NCI-H82 (cell line): Measurements from ENCODE around the gene RAC3.

Experiments
- DNase-seq: peaks from one replicate; lab custom pipeline; 2025; lab: John Stamatoyannopoulos, UW

Gene RAC3

DNA sequence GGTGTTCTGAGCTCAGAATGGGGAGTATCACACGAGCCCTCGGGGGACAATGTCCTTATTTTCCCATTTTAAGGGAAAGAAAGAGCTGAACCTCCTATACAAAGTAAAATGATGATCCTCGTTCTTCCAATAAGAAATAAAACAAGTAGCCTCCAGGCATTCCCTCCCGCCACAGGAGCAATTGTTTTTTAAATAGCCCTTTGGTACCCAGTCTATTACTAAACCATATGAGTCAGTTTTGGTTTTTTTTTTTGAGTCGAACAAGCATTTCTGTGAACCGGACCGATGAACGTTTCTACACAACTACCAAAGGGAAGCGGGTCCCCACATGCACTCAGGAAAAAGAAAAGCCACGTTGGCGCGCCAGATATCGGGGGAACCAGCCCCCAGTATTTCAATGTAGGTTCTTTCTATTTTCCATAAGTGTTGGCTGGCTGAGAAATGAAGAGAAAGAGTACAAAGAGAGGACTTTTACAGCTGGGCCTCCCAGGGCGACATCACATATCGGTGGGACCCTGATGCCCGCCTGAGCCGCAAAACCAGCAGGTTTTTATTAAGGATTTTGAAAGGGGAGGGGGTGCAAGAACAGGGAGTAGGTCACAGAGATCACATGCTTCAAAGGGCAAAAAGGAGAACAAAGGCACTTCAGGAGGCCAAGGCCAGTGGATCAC is 9.8 kb downstream of the RAC3 start:
- no peak for DNase-seq

DNA sequence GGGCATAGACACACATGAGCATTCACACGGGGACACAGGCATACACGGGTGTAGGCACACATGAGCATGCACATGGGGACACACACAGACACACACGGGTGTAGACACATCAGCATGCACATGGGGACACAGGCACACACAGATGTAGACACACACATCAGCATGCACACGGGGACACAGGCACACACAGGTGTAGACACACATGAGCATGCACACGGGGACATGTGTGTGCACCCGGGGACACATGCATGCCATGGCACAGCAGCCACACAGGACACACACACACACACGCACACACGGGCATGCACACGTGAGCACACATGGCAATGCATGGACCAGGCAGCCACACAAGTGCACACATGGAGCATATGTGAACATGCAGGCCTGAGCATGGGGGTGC is 11.2 kb downstream of the RAC3 start:
- DNase-seq: no peak

DNA sequence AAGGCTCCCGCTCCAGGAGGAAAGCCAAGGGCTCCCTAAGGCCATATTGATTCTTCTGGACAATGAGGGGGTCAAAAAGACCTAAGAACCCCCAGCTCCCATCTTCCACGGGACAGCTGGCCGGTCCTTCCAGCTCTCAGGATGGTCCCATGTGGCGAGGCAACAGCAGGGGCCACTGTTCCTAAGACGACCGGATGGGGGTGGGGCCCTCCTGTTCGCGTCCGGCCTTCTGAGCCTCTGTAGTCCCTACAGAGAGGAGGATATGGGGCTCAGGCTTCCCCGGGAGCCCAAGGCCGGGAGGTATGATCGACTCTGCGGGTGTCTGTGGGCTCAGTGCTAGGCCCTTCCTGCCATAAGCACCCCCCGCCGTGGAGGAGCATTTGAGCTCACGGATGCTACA is 12.0 kb downstream of the RAC3 start:
- DNase-seq: no peak

DNA sequence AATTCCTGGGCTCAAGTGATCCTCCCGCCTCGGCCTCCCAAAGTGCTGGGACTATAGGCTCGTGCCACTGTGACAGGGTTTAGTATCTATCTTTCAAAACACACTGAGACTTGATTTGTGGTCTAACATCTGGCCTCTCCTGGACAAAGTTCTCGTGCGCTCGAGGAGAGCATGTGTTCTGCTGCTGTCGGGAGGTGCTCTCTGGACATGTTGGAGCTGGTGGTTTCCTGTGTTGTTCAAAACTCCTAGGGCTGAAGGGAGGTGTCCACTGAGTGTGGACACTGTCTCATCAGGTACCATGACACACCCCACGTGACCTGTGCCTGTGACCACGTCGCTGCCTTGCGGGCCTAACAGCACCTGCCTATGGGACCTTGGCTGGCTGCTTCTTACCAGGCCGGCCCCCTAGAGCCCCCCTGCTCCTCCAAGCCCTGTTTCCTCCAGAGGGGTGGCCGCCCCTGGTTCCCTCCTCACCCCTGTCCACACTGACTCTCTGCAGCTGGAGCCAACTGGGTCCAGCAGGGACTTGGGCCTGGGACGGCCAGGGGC is 14.5 kb downstream of the RAC3 start:
- no peak for DNase-seq

DNA sequence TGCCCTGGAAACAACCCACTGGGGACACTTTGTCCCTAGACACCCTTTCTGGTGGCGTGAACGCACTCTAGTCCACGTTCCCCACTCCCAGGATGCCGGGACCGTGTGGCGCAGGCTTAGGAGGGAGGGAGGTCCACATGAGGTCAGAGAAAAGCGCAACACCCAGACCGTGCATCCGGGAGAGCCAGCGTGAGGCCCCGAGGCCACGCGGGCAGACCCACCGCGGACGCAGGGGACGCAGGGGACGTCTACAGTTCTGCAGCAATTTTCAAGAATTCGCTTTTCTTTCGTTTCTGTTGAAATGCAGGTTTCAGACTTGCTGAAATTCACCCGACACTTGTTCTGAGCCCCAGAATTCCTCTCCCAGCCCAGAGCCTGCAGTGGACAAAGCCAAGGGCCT is 15.4 kb downstream of the RAC3 start:
- DNase-seq: no peak

DNA sequence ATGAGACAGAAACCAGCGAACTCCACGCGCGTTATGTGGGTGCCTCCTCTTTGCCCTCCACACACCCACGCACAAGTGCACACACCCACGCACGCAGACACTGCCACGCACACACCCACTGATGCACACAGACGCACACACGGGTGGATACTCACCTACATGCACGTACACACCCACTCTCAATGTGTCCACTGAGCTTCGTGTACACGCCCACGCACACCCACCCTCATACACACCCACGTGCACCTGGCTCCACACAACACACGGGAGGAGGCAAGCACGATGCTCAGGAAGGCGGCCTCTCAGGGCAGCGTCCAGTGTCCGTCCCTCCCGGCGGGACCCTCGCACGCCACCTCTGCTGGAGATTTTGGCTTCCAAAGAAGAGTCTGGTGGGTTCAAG is 15.9 kb downstream of the RAC3 start:
- DNase-seq: no peak

DNA sequence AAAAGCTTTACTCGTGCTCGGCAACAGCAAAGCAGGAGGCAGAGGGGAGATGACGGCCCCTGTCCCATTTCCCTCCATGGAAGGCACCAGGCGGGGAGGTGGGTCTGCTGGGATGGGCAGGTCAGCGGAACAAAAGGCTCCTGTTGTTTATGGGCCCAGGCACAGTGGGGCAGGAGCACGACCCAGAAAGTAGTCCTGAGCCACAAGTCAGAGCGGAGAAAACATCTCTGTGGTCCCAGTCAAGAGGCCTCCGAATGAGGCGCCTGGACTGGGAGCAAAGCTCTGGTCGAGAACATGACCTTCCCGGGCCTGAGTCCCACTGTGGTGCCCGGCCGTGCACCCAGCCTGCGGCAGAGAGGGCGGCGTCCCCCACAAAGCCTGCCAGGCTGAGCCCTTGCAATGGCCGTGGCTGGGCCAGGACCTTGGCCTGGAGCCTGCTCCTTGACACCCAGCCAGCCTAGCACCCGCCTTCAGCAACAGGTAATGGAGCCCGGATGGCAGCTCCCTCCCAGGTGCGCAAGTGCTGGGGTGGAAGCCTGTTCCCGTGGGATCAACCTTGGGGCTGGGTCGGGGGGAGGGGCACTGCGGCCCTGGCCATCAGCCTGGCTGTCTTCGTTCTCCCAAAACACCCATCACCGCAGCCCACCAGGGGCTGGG is 16.6 kb downstream of the RAC3 start:
- DNase-seq: no peak

DNA sequence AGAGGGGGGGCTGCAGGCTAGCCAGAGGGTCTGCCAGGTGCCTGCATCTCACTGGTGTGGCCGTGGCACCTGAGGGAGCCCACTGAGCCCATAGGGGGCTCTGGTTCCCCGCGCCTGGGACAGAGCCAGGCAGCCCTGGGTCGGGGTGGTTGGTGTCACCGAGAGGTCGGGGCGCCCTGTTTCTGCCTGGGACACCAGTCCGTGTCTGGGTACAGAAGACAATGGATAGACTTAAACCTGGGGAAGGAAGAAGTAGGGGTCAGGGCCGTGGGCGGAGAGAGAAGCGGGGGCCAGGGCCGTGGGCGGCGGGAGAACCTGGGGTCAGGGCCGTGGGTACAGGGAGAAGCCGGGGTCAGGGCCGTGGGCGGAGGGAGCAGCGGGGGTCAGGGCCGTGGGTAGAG is 17.1 kb downstream of the RAC3 start:
- DNase-seq: no peak

DNA sequence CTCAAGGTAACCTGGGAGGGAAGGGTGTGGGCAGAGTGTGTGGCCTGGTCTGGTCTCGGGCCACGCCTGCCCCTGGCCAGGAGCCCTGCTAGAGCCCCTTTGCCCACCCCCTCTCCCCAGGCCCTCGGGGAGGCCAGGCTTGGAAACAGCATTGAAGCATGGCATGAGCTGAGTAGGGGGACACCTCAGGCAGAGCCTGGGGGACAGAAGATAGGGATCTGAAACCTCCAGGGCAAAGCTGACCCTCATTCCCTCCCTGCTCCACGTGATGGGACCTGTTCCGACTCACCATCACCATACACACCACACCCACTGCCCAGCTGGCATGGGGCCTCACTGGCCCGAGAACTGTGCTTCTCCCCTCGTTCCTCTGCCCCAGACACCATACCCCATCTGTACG is 17.6 kb downstream of the RAC3 start:
- no peak for DNase-seq

DNA sequence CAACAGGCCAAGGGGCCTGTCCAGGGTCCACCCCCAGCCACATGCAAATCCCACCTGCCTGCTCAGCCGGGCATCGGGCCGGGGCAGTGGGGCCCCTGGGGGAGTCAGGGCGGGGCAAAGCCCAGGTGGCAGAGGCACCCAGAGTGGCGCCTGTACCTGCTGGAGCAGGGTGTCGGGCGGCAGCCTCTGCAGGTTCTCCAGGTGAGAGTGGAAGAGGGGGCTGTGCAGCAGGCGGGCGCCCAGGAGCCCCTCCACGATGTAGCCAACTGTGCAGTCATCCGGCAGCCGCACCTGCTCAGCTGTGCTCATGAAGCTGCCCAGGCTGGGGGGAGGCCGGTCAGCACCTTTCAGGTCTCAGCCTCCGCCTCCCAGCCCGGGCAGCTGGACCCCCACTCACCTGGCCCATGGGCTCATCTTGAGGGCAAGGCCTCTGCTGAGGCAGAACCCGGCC is 18.1 kb downstream of the RAC3 start:
- no peak for DNase-seq

DNA sequence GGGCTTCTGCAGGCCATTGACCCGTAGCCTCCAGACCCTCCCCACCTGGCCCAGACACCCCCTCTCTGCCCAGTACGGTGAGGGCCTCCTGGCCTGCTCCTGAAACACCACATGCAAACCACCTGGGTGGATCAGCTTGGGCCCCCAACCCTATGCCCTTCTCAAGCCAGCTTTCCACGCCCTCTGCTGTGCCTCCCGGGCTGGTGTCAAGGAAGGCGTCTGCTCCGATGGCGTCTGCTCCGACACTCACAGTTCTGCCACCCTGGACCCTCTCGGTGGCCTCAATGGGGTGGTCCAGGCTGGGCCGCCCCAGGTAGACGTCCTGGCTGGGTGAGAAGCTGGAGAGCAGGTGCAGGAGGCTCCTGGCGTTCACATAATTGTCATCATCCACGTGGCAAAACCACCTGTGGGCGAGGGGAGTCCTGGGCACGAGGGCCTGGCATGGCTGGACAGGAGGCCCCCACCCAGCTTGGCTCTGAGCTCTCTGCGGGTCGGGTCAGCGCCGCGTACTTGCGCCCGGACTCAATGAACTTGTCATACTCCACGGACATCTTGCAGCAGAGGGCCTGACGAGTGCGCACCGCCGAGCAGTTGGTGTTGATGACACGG is 18.8 kb downstream of the RAC3 start:
- no peak for DNase-seq

DNA sequence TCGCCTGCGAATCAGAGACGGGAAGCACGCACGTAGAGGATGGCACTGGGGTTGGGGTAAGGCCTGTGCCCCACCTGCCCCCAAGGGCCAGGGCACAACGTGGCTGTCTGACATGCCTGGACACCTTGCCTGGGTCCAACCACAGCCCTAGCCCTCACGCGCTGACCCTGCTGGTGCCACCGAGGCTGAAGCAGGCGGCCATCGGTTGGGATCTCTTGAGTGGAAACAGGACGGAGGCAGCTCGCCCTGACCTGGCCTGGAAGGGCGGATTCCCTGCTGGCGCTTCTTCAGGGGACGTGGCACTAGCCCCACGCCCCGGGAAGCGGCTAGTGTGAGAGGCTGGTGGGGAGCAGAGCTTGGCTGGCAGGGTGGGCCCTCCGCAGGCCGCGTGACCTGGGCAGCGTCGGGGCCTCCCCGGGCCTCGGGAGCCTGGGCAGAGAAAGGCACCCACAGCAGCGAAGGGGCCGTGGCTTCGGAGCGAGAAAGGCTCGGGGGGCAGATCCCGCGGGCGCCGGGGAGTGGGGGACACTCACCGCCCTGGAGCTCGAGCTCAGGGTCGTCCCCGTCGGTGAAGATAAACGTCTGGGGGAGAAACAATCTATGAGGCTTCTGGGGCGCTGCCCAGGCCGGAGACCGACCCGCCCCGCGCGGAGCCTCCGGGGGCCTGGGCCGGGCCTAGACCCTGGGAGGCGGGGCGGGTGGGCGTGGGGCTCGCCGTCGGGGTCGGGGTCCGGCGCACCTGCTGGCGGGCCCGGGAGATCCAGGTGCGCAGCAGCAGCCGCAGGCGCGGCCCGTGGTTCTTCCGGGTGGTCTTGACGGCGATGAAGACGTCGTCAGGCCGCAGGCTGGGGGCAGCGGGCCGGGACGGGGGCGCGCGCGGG is 19.5 kb downstream of the RAC3 start:
- no peak for DNase-seq

DNA sequence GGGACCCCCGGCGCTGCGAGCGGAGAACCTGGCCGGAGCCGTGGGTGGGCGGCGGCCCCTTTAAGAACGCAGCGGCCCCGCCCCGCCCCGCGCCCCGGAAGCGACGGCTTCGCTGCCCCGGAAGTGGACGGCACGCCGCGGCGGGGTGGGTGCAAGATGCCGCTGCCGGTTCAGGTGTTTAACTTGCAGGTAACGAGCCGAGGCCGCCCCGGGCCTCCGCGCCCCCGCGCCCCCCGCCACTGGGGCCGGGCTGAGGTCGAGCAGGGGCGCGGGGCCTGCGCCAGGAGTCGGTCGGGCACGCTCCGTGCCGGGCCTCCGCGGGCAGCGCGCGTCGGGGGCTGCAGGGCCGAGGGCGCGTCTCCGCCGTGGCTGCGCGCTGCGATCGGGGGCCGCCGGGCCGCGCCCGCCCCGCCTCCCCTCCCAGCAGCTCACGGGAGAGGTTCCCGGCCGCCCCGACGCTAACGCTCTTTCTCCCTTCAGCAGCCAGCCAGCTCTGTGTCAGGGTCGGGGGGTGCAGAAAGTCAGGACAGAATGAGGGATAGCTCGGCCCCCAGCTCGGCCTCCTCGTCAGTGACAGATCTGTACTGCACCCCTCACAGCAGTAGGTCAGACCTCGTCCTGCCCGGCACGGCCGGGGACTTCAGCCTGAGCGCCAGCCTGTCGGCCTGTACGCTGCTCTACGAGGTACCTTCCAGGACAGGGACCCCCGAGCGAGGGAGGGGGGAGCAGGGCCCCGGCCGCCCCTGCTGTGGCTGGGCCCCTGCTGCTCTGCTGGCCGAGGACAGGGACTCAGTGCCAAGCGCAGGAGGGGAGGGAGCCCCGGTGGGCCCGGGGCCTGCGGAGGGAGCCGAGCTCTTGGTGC is 20.5 kb downstream of the RAC3 start, which contains the start of the genes GPS1 and RFNG:
TSS of gene GPS1 (plus strand) at position 123 of the 862 bp plus-strand sequence. CDS start at position 157, 34 bp downstream.
TSS of gene RFNG (minus strand) at position 36 of the 862 bp plus-strand sequence. CDS start 45 bp downstream, outside the sequence.
- peak; percentile 82 for DNase-seq

DNA sequence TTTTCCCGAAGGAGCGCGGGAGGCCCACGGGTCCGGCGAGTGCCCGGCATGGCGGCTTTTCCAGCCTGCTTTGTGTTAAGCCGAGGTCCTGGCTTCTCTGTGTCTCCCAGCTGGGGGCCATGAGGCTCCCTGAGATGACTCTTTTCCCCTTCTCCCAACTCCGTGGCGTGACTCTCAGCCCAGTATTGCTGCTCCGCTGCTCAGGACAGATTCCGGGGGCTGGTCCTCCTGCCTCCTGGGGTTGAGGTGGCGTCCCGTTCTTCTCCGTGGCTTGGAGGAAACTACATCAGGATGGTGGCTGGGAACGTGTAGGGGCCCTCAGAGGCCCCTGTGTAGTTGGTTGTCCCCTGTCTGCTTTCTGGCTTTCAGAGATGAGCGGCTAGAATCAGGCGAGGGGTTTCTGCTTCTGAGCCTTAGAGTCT is 21.2 kb downstream of the RAC3 start:
- DNase-seq: no peak

DNA sequence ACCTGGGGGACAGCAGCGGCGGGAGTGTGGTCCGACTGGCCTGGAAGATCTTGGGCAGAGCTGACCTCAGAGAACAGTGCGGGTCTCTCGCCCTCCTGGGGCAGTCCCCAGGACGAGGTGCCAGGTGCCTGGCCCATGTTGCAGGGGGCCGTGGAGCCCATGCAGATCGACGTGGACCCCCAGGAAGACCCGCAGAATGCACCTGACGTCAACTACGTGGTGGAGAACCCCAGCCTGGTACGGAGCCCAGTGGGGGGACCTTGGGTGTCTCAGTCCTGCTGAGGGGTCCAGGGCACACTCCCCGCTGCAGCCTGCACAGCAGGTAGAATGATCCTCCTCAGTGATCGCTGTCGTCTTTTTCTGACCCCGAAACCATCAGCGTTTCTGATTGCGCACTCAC is 21.7 kb downstream of the RAC3 start:
- no peak for DNase-seq

DNA sequence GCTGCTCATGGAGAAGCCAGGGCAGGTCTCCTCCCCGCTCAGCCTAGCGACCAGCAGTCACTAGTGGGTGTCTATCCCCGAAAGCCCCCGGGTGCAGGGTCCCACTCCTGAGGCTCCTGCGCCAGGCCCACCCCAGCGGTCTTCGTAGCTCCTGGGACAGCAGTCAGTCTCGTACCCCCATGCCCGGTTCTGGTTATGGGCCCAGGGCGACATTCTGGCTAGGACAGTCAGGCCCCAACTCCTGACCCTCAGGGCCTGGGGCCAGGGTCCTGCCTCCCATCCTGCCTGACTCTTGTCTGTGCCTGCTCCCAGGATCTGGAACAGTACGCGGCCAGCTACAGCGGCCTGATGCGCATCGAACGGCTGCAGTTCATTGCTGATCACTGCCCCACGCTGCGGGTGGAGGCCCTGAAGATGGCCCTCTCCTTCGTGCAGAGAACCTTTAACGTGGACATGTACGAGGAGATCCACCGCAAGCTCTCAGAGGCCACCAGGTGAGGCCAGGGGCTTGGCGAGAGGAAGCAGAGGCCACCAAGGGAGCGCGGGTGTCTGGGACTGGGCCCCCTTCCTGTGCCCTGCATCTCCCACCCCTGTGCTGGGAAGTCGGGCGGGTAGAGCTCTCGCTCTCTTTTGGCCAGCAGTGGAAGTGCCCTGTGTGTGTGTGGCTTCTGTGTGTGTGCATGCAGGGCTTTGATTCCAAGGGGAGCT is 22.2 kb downstream of the RAC3 start:
- DNase-seq: no peak

DNA sequence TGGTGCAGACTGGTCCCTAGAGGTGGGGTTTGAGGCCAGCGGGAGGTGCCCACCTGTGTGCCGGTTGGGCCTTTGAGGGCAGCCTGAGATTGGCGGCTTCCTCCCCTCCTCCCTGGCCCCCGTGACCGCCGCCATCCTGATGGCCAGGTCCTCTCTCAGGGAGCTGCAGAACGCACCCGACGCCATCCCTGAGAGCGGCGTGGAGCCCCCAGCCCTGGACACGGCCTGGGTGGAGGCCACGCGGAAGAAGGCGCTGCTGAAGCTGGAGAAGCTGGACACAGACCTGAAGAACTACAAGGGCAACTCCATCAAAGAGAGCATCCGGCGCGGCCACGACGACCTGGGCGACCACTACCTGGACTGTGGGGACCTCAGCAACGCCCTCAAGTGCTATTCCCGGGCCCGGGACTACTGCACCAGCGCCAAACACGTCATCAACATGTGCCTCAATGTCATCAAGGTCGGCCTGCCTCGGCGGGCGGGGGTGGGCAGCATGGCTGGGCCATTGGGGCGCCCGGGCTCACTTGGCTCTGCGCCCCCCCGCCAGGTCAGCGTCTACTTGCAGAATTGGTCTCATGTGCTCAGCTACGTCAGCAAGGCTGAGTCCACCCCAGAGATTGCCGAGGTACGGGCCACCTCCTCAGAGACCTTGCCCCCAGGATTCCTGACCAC is 23.0 kb downstream of the RAC3 start:
- no peak for DNase-seq

DNA sequence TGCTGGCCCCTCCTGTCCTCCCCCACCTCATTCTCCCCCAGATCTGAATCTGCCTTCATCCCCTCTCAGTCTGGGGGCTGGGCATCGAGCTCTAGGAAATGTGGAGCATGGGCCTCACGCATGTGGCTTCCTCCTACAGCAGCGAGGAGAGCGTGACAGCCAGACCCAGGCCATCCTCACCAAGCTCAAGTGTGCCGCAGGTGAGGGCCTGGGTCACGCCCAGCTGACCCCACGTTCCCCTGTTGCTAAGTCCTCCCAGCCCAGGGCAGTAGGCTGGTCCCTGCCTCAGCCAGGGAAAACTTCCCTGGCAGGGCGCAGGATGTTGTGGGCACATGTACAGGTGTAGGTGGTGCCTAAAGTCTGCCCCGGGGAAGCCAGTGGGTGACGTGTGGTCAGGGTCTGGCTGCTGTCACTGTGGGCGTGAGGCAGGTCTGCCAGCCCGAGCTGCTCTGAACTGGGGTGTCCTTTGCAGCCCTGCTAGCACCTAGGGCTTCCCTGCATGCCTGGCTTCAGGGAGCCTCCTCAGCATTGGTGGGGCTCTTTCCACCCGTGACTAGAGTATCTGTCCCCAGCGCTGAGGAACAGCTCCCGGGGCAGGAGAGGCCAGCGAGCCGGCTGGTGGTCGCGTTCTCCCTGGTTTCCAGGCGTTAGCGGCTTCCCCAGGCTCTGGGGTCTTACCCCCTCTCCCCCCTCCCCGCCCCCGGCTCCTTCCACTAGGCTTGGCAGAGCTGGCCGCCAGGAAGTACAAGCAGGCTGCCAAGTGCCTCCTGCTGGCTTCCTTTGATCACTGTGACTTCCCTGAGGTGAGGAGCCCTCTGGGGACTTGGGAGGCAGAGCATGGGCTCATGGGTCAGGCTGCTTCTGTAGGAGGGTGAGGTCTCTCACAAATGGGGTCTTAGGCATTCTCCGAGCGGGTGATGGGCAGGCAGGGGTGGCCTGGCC is 23.8 kb downstream of the RAC3 start:
- DNase-seq: no peak
